Osteoblast (primary cell): ENCODE data around the gene MEOX2. TPM values are rescaled to one million over a fixed set of nuclear protein-coding genes. Genes with fewer than 3 reads are reported as not detected.
A peak's percentile ranks its signal among the peaks of the same experiment; 100 is the strongest.

Experiments
- DNase-seq: peaks from one replicate; pipeline ENCODE4 v3.0.0; 2011; ENCODE audit warnings: low spot score, mixed read lengths; ENCODE audit not compliant: insufficient read length; ENCODE audit errors: missing footprints
- H2AFZ ChIP-seq: 2 replicates; pipeline ENCODE4 v1.6.0; 2011; ENCODE audit warnings: mild to moderate bottlenecking, low read length
- H3K27ac ChIP-seq: 2 replicates; pipeline ENCODE4 v1.5.1; 2011; ENCODE audit warnings: mild to moderate bottlenecking, low read depth, low read length, moderate library complexity
- H3K27me3 ChIP-seq: 2 replicates; pipeline ENCODE4 v1.6.0; 2012; ENCODE audit warnings: mild to moderate bottlenecking, control low read depth, inconsistent platforms, low read length, moderate library complexity; ENCODE audit not compliant: insufficient read depth
- H3K36me3 ChIP-seq: 2 replicates; pipeline ENCODE4 v1.5.1; 2011; ENCODE audit warnings: mild to moderate bottlenecking, low read length, control low read depth, moderate library complexity; ENCODE audit not compliant: insufficient read depth
- H3K4me1 ChIP-seq: 2 replicates; pipeline ENCODE4 v1.5.1; 2011; ENCODE audit warnings: mild to moderate bottlenecking, low read length, control low read depth, moderate library complexity; ENCODE audit not compliant: insufficient read depth
- H3K4me2 ChIP-seq: 2 replicates; pipeline ENCODE4 v1.6.0; 2011; ENCODE audit warnings: mild to moderate bottlenecking, low read length; ENCODE audit not compliant: insufficient read depth
- H3K4me3 ChIP-seq: fragments of 200-600 bp; sonication (generic); 3 replicates; pipeline ENCODE4 v1.5.1; 2012; ENCODE audit warnings: mild to moderate bottlenecking, low read length, inconsistent platforms; ENCODE audit not compliant: insufficient read depth
- H3K79me2 ChIP-seq: 2 replicates; pipeline ENCODE4 v1.6.0; 2012; ENCODE audit warnings: mild to moderate bottlenecking, low read length, control low read depth, inconsistent platforms; ENCODE audit not compliant: insufficient read depth
- H3K9me3 ChIP-seq: 2 replicates; pipeline ENCODE4 v1.5.1; 2011; ENCODE audit warnings: low read depth, low read length, control low read depth
- H4K20me1 ChIP-seq: 2 replicates; pipeline ENCODE4 v1.6.0; 2012; ENCODE audit warnings: mild to moderate bottlenecking, low read length, control low read depth; ENCODE audit not compliant: insufficient read depth
- CTCF ChIP-seq: IDR thresholded peaks from 2 replicates; pipeline ENCODE4 v1.5.1; 2011; ENCODE audit warnings: mild to moderate bottlenecking, low read depth, low read length, moderate library complexity; ENCODE audit errors: extremely low read depth
- total RNA-seq: library from RNA; depleted of rRNA; stranded (reverse); fragments of >200 nt; gene quantifications from 2 replicates; pipeline ENCODE4 v1.2.3, GENCODE V29; 2012

Gene MEOX2
- total RNA-seq, 1 donor: 4.7 TPM

- H3K4me1 ChIP-seq: no peaks in the 10 kb centered on the region
- DNase-seq: no peak
- H3K36me3 ChIP-seq: no peaks in the 10 kb centered on the region
- TF ChIP-seq CTCF: no peak
- H3K9me3 ChIP-seq: no peaks in the 10 kb centered on the region
- no peak overlapping the region for H3K4me2 ChIP-seq
- H3K27ac ChIP-seq: no peak overlapping the region
- H4K20me1 ChIP-seq: no peaks in the 10 kb centered on the region
- no peaks in the 10 kb centered on the region for H3K79me2 ChIP-seq
- H3K4me3 ChIP-seq: no peak overlapping the region
- H2AFZ ChIP-seq: no peak overlapping the region
- no peaks in the 10 kb centered on the region for H3K27me3 ChIP-seq
These were observed 77.2 kb downstream of the MEOX2 start for GRCh38 chr7:15609287-15609686.

- no peak for TF ChIP-seq CTCF
- peak; percentile 29 for DNase-seq
- peak overlapping the region; percentile 3 for H3K4me2 ChIP-seq
- no peaks in the 10 kb centered on the region for H4K20me1 ChIP-seq
- no peaks in the 10 kb centered on the region for H3K27me3 ChIP-seq
- H3K79me2 ChIP-seq: no peaks in the 10 kb centered on the region
- no peaks in the 10 kb centered on the region for H3K9me3 ChIP-seq
- no peaks in the 10 kb centered on the region for H3K36me3 ChIP-seq
- no peak overlapping the region for H3K4me3 ChIP-seq
- no peak overlapping the region for H3K27ac ChIP-seq
- H3K4me1 ChIP-seq: peaks cover 3% of the 10 kb centered on the region
- no peak overlapping the region for H2AFZ ChIP-seq
These were observed 78.8 kb downstream of the MEOX2 start for GRCh38 chr7:15607529-15608210.

GRCh38 chr7:15606561-15606960, 79.9 kb downstream of the MEOX2 start:
- no peak for DNase-seq
- H2AFZ ChIP-seq: no peak overlapping the region
- no peaks in the 10 kb centered on the region for H3K27me3 ChIP-seq
- no peaks in the 10 kb centered on the region for H3K36me3 ChIP-seq
- H3K27ac ChIP-seq: no peak overlapping the region
- no peaks in the 10 kb centered on the region for H4K20me1 ChIP-seq
- H3K4me2 ChIP-seq: no peak overlapping the region
- H3K4me3 ChIP-seq: no peak overlapping the region
- peaks cover 3% of the 10 kb centered on the region for H3K4me1 ChIP-seq
- H3K79me2 ChIP-seq: no peaks in the 10 kb centered on the region
- no peaks in the 10 kb centered on the region for H3K9me3 ChIP-seq
- no peak for TF ChIP-seq CTCF

- no peaks in the 10 kb centered on the region for H3K27me3 ChIP-seq
- no peak for TF ChIP-seq CTCF
These were observed 82.3 kb downstream of the MEOX2 start for GRCh38 chr7:15604166-15604565.

More at GRCh38 chr7:15604166-15604565, 82.3 kb downstream of the MEOX2 start:
- H4K20me1 ChIP-seq: no peaks in the 10 kb centered on the region
- H3K4me3 ChIP-seq: no peak overlapping the region
- no peaks in the 10 kb centered on the region for H3K79me2 ChIP-seq
- peaks cover 4% of the 10 kb centered on the region for H3K9me3 ChIP-seq
- no peak overlapping the region for H2AFZ ChIP-seq
- no peak overlapping the region for H3K4me2 ChIP-seq
- H3K36me3 ChIP-seq: no peaks in the 10 kb centered on the region
- H3K27ac ChIP-seq: no peak overlapping the region
- DNase-seq: no peak
- H3K4me1 ChIP-seq: peaks cover 3% of the 10 kb centered on the region
